WTC11 (cell line): Measurements from ENCODE around the gene RTEL1. TPM values are rescaled to one million over a fixed set of nuclear protein-coding genes. Genes with fewer than 3 reads are reported as not detected.

Experiments
- ATAC-seq: fragments of 200-7000 bp; cut with Tn5 transposase; 2 replicates; pipeline ENCODE4 v1.10.0; 2021; ENCODE audit warnings: mild to moderate bottlenecking, moderate library complexity
- CTCF ChIA-PET: fragments of 300-600 bp; sonication (Branson Sonifier 250); formaldehyde crosslinking; loops from one replicate; lab custom pipeline; 2021; ENCODE audit warnings: antibody characterized with exemption; lab: Charles Lee
- POLR2A ChIA-PET: fragments of 350-600 bp; sonication (Branson Sonifier 250); formaldehyde crosslinking; loops from one replicate; lab custom pipeline; 2021; ENCODE audit warnings: antibody characterized with exemption; lab: Charles Lee
- DNase-seq: peaks from one replicate; pipeline ENCODE4 v3.0.0; 2021; ENCODE audit warnings: low spot score
- H3K27ac Mint-ChIP-seq: 2 replicates; pipeline ENCODE4 v1.8.0; 2021; ENCODE audit warnings: mixed read lengths
- H3K27me3 Mint-ChIP-seq: 2 replicates; pipeline ENCODE4 v1.8.0; 2021; ENCODE audit warnings: low read depth, mild to moderate bottlenecking, moderate library complexity, mixed read lengths
- H3K36me3 Mint-ChIP-seq: 2 replicates; pipeline ENCODE4 v1.8.0; 2021; ENCODE audit warnings: mixed read lengths
- H3K4me1 Mint-ChIP-seq: 2 replicates; pipeline ENCODE4 v1.8.0; 2022; ENCODE audit warnings: mixed read lengths
- H3K4me3 Mint-ChIP-seq: 2 replicates; pipeline ENCODE4 v1.8.0; 2021; ENCODE audit warnings: mild to moderate bottlenecking, moderate library complexity, mixed read lengths
- H3K9me3 Mint-ChIP-seq: 2 replicates; pipeline ENCODE4 v1.8.0; 2021; ENCODE audit warnings: mixed read lengths
- AFF4 ChIP-seq: sonication (generic); formaldehyde crosslinking; IDR thresholded peaks from 2 replicates; pipeline ENCODE4 v1.8.1; 2023; ENCODE audit warnings: mild to moderate bottlenecking, missing genetic modification reagents, borderline replicate concordance
- GABPB1 ChIP-seq: sonication (generic); formaldehyde crosslinking; IDR thresholded peaks from 2 replicates; pipeline ENCODE4 v1.8.1; 2023; ENCODE audit warnings: mild to moderate bottlenecking, missing genetic modification reagents
- IRF2 ChIP-seq: sonication (generic); formaldehyde crosslinking; IDR thresholded peaks from 2 replicates; pipeline ENCODE4 v1.8.0; 2022; ENCODE audit warnings: low read depth, missing genetic modification reagents, borderline replicate concordance
- JAZF1 ChIP-seq: fragments of 250-450 bp; sonication (Bioruptor Pico); IDR thresholded peaks from 2 replicates; pipeline ENCODE4 v1.9.0; 2021; ENCODE audit warnings: moderate library complexity, mild to moderate bottlenecking, inconsistent platforms
- MAX ChIP-seq: sonication (generic); formaldehyde crosslinking; IDR thresholded peaks from 2 replicates; pipeline ENCODE4 v1.8.0; 2022; ENCODE audit warnings: mild to moderate bottlenecking, missing genetic modification reagents
- NFE2L1 ChIP-seq: sonication (generic); formaldehyde crosslinking; IDR thresholded peaks from 2 replicates; pipeline ENCODE4 v1.8.1; 2023; ENCODE audit warnings: missing genetic modification reagents
- OVOL2 ChIP-seq: fragments of 250-450 bp; sonication (Bioruptor Pico); IDR thresholded peaks from 2 replicates; pipeline ENCODE4 v1.9.0; 2021; ENCODE audit warnings: mild to moderate bottlenecking, borderline replicate concordance
- PRDM15 ChIP-seq: sonication (generic); formaldehyde crosslinking; IDR thresholded peaks from 2 replicates; pipeline ENCODE4 v1.8.0; 2022; ENCODE audit warnings: missing genetic modification reagents
- SMAD3 ChIP-seq: sonication (generic); formaldehyde crosslinking; IDR thresholded peaks from 2 replicates; pipeline ENCODE4 v1.8.0; 2022; ENCODE audit warnings: missing genetic modification reagents, mild to moderate bottlenecking, borderline replicate concordance
- STAT6 ChIP-seq: sonication (generic); formaldehyde crosslinking; conservative IDR thresholded peaks from 2 replicates; pipeline ENCODE4 v1.8.1; 2023; ENCODE audit warnings: mild to moderate bottlenecking, low read depth, missing genetic modification reagents, moderate library complexity
- TP53 ChIP-seq: sonication (generic); formaldehyde crosslinking; IDR thresholded peaks from 2 replicates; pipeline ENCODE4 v1.8.1; 2023; ENCODE audit warnings: mild to moderate bottlenecking, missing genetic modification reagents
- USF1 ChIP-seq: sonication (generic); formaldehyde crosslinking; IDR thresholded peaks from 2 replicates; pipeline ENCODE4 v1.8.0; 2022; ENCODE audit warnings: mild to moderate bottlenecking, missing genetic modification reagents
- ZNF396 ChIP-seq: fragments of 250-450 bp; sonication (Bioruptor Pico); IDR thresholded peaks from 2 replicates; pipeline ENCODE4 v1.8.0; 2021; ENCODE audit warnings: mild to moderate bottlenecking, moderate library complexity, borderline replicate concordance
- ZNF671 ChIP-seq: fragments of 250-450 bp; sonication (Bioruptor Pico); IDR thresholded peaks from 2 replicates; pipeline ENCODE4 v1.8.0; 2021; ENCODE audit warnings: mild to moderate bottlenecking
- total RNA-seq: library from RNA; stranded (reverse); gene quantifications from 3 replicates; pipeline ENCODE4 v1.2.3, GENCODE V29; 2021
- TF ChIP-seq, protein P1 (sequence below): fragments of 250-450 bp; sonication (Bioruptor Pico); IDR thresholded peaks from 2 replicates; pipeline ENCODE4 v1.9.0; 2021; ENCODE audit warnings: mild to moderate bottlenecking, borderline replicate concordance
- TF ChIP-seq, protein P2 (sequence below): sonication (generic); formaldehyde crosslinking; IDR thresholded peaks from 2 replicates; pipeline ENCODE4 v1.8.1; 2023; ENCODE audit warnings: mild to moderate bottlenecking, missing genetic modification reagents, moderate library complexity

RTEL1 gene
- total RNA-seq, 1 experiment from 2014 or later, result 44.9 TPM

DNA sequence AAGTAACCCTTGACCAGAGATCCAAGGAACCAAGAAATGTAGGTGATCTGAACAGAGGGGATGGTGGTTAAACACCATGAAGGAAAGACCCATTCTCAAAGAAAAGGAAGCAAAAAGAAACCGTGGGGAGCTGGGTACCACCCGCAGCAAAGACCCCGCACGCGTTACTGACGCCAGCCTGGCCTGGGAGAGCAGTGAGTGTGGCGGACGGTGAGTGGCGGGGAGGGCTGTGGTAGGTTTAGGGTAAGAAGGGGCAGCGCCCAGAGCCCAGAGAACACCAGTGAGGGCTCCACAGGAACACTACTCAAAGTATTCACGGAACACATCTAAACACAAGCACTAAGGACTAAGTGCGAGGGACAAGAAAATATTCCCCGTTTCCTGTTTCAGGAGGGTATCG, 35.4 kb upstream of the RTEL1 start:
- POLR2A ChIA-PET, result no interaction called here
- Mint-ChIP-seq H3K36me3 (peaks cover 13% of the 10 kb centered on the region), H3K27me3 (no peaks in the 10 kb centered on the region), H3K4me3 (no peak overlapping the region), H3K27ac (peak overlapping the region; percentile 66), H3K9me3 (no peaks in the 10 kb centered on the region), H3K4me1 (peaks cover 15% of the 10 kb centered on the region)
- ATAC-seq (no peak), DNase-seq (no peak)
- CTCF ChIA-PET, result interaction anchor here (3.3 kb wide), 1 partner anchor 84 kb away, joined by 17 read pairs; no protein-coding TSS in a partner anchor
- TF ChIP-seq OVOL2 (no peak), TP53 (no peak), ZNF396 (CRISPR knock-in tag) (no peak), GABPB1 (no peak), MAX (CRISPR knock-in tag) (no peak), NFE2L1 (no peak), IRF2 (CRISPR knock-in tag) (no peak), AFF4 (no peak)
- TF ChIP-seq, protein P1, sequence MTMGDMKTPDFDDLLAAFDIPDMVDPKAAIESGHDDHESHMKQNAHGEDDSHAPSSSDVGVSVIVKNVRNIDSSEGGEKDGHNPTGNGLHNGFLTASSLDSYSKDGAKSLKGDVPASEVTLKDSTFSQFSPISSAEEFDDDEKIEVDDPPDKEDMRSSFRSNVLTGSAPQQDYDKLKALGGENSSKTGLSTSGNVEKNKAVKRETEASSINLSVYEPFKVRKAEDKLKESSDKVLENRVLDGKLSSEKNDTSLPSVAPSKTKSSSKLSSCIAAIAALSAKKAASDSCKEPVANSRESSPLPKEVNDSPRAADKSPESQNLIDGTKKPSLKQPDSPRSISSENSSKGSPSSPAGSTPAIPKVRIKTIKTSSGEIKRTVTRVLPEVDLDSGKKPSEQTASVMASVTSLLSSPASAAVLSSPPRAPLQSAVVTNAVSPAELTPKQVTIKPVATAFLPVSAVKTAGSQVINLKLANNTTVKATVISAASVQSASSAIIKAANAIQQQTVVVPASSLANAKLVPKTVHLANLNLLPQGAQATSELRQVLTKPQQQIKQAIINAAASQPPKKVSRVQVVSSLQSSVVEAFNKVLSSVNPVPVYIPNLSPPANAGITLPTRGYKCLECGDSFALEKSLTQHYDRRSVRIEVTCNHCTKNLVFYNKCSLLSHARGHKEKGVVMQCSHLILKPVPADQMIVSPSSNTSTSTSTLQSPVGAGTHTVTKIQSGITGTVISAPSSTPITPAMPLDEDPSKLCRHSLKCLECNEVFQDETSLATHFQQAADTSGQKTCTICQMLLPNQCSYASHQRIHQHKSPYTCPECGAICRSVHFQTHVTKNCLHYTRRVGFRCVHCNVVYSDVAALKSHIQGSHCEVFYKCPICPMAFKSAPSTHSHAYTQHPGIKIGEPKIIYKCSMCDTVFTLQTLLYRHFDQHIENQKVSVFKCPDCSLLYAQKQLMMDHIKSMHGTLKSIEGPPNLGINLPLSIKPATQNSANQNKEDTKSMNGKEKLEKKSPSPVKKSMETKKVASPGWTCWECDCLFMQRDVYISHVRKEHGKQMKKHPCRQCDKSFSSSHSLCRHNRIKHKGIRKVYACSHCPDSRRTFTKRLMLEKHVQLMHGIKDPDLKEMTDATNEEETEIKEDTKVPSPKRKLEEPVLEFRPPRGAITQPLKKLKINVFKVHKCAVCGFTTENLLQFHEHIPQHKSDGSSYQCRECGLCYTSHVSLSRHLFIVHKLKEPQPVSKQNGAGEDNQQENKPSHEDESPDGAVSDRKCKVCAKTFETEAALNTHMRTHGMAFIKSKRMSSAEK (CRISPR knock-in tag), result no peak

DNA sequence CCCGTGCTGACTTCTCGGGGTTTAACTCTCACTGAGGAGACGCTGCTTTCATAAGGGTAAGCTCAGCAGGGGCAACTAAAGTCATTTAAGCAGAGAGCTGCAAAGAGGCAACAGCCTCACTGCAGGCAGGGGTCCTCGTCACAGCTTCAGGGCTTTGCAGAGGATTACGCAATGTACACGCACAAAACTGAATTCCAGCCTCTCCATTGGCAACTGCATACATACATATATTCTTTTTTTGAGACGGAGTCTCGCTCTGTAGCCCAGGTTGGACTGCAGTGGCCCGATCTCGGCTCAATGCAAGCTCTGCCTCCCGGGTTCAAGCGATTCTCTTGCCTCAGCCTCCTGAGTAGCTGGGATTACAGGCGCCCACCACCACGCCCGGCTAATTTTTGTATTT, 33.6 kb upstream of the RTEL1 start:
- ATAC-seq, result no peak
- Mint-ChIP-seq H3K27me3 (no peaks in the 10 kb centered on the region), H3K9me3 (no peaks in the 10 kb centered on the region), H3K4me3 (0 out of 2 replicates have a peak overlapping the region, but pooled peaks have one; percentile 3), H3K27ac (peak overlapping the region; percentile 53)
- CTCF ChIA-PET, result interaction anchor here (1.2 to 3.3 kb wide), 3 partner anchors 17 to 356 kb away, joined by 4 to 17 read pairs (median 10); no protein-coding TSS in a partner anchor
- no peak for DNase-seq
- POLR2A ChIA-PET, result interaction anchor here (0.6 to 1.0 kb wide), 2 partner anchors 33 to 116 kb away, joined by 3 to 4 read pairs; partner anchors contain the start of gene RTEL1
- TF ChIP-seq TP53 (no peak), SMAD3 (no peak), ZNF671 (no peak), USF1 (CRISPR knock-in tag) (no peak), JAZF1 (CRISPR knock-in tag) (no peak), PRDM15 (CRISPR knock-in tag) (no peak), STAT6 (CRISPR knock-in tag) (no peak), ZNF396 (CRISPR knock-in tag) (no peak)
- TF ChIP-seq, protein P2, sequence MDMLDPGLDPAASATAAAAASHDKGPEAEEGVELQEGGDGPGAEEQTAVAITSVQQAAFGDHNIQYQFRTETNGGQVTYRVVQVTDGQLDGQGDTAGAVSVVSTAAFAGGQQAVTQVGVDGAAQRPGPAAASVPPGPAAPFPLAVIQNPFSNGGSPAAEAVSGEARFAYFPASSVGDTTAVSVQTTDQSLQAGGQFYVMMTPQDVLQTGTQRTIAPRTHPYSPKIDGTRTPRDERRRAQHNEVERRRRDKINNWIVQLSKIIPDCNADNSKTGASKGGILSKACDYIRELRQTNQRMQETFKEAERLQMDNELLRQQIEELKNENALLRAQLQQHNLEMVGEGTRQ (CRISPR knock-in tag), result no peak
- TF ChIP-seq, all 79 proteins: peak for 0
- no peaks in the 10 kb centered on the region for H3K36me3 Mint-ChIP-seq
- H3K4me1 Mint-ChIP-seq, result peaks cover 22% of the 10 kb centered on the region
